GM12865 (cell line): ENCODE measurements around the gene PRKCH.
A peak's percentile ranks its signal among the peaks of the same experiment; 100 is the strongest.

ENCODE experiments used
- DNase-seq: peaks from one replicate; pipeline ENCODE4 v3.0.0; 2010; ENCODE audit warnings: low read depth
- H3K4me3 ChIP-seq: 2 replicates; pipeline ENCODE4 v1.5.1; 2011; ENCODE audit warnings: mild to moderate bottlenecking, low read depth, low read length, control low read depth
- CTCF ChIP-seq: IDR thresholded peaks from 2 replicates; pipeline ENCODE4 v1.5.1; 2011; ENCODE audit warnings: low read length, control low read depth, low read depth, inconsistent platforms; ENCODE audit not compliant: insufficient read depth; ENCODE audit errors: missing control alignments

Gene PRKCH

GRCh38 chr14:61438860-61439765 lies 117.7 kb downstream of the PRKCH start:
- peak overlapping the region; percentile 28 for H3K4me3 ChIP-seq
- peak; percentile 89 for DNase-seq
- TF ChIP-seq CTCF, result no peak

GRCh38 chr14:61439779-61440418 lies 118.5 kb downstream of the PRKCH start:
- peak overlapping the region; percentile 28 for H3K4me3 ChIP-seq
- DNase-seq, result peak; percentile 50
- TF ChIP-seq CTCF, result no peak

- DNase-seq, result no peak
- no peak for TF ChIP-seq CTCF
- H3K4me3 ChIP-seq, result no peak overlapping the region
Measured at GRCh38 chr14:61443481-61443880, 122.1 kb downstream of the PRKCH start.

- DNase-seq, result peak; percentile 84
- TF ChIP-seq CTCF, result no peak
- H3K4me3 ChIP-seq, result no peak overlapping the region
Measured at GRCh38 chr14:61444215-61444768, 122.9 kb downstream of the PRKCH start.

GRCh38 chr14:61451491-61451890 lies 130.1 kb downstream of the PRKCH start:
- no peak for DNase-seq
- H3K4me3 ChIP-seq, result no peak overlapping the region
- no peak for TF ChIP-seq CTCF

- no peak for DNase-seq
- no peak for TF ChIP-seq CTCF
- no peak overlapping the region for H3K4me3 ChIP-seq
Measured at GRCh38 chr14:61451891-61452400, 130.6 kb downstream of the PRKCH start.
